DMS53 (cell line): ENCODE measurements around the gene FOSL1.

ENCODE experiments used
- DNase-seq: peaks from one replicate; lab custom pipeline; 2025; lab: John Stamatoyannopoulos, UW

FOSL1 gene

GRCh38 chr11:65900125-65900898, at the start of gene FOSL1:
TSS of gene FOSL1 (minus strand) at chr11:65900388. CDS start at chr11:65900339, 49 bp downstream.
- peak; percentile 98 for DNase-seq

- DNase-seq: no peak
Measured at GRCh38 chr11:65947603-65948125, 47.5 kb upstream of the FOSL1 start.

- no peak for DNase-seq
Measured at GRCh38 chr11:65947133-65947532, 46.9 kb upstream of the FOSL1 start.

- no peak for DNase-seq
Measured at GRCh38 chr11:65946655-65947054, 46.5 kb upstream of the FOSL1 start.

GRCh38 chr11:65945941-65946558, 45.9 kb upstream of the FOSL1 start:
- peak; percentile 50 for DNase-seq

- DNase-seq: no peak
Measured at GRCh38 chr11:65945430-65945911, 45.3 kb upstream of the FOSL1 start, which contains the start of gene TSGA10IP. TSS of gene TSGA10IP (plus strand) at chr11:65945480. CDS start at chr11:65945676, 196 bp downstream.

GRCh38 chr11:65944767-65945166, 44.6 kb upstream of the FOSL1 start:
- no peak for DNase-seq

- DNase-seq: no peak
Measured at GRCh38 chr11:65944191-65944590, 44.0 kb upstream of the FOSL1 start.

- DNase-seq: no peak
Measured at GRCh38 chr11:65942531-65942930, 42.3 kb upstream of the FOSL1 start.

- DNase-seq: no peak
Measured at GRCh38 chr11:65941720-65942310, 41.6 kb upstream of the FOSL1 start.

- DNase-seq: no peak
Measured at GRCh38 chr11:65937766-65938165, 37.6 kb upstream of the FOSL1 start.

GRCh38 chr11:65934014-65934413, 33.8 kb upstream of the FOSL1 start:
- no peak for DNase-seq

GRCh38 chr11:65932558-65932919, 32.4 kb upstream of the FOSL1 start:
- peak; percentile 59 for DNase-seq

- DNase-seq: no peak
Measured at GRCh38 chr11:65931773-65932557, 31.8 kb upstream of the FOSL1 start.

GRCh38 chr11:65928667-65929066, 28.5 kb upstream of the FOSL1 start:
- no peak for DNase-seq

- no peak for DNase-seq
Measured at GRCh38 chr11:65927904-65928397, 27.8 kb upstream of the FOSL1 start.

GRCh38 chr11:65925397-65925796, 25.2 kb upstream of the FOSL1 start:
- DNase-seq: no peak

- DNase-seq: no peak
Measured at GRCh38 chr11:65922565-65922964, 22.4 kb upstream of the FOSL1 start.

- no peak for DNase-seq
Measured at GRCh38 chr11:65921876-65922275, 21.7 kb upstream of the FOSL1 start.

GRCh38 chr11:65921033-65921555, 20.9 kb upstream of the FOSL1 start:
- no peak for DNase-seq

- DNase-seq: no peak
Measured at GRCh38 chr11:65920372-65920802, 20.2 kb upstream of the FOSL1 start.
